Measurements from ENCODE around the gene CBLN2. TPM values are rescaled to one million over a fixed set of nuclear protein-coding genes. Genes with fewer than 3 reads are reported as not detected.

The CBLN2 gene
- total RNA-seq, 1 experiment from 2014 or later, result not detected

DNA sequence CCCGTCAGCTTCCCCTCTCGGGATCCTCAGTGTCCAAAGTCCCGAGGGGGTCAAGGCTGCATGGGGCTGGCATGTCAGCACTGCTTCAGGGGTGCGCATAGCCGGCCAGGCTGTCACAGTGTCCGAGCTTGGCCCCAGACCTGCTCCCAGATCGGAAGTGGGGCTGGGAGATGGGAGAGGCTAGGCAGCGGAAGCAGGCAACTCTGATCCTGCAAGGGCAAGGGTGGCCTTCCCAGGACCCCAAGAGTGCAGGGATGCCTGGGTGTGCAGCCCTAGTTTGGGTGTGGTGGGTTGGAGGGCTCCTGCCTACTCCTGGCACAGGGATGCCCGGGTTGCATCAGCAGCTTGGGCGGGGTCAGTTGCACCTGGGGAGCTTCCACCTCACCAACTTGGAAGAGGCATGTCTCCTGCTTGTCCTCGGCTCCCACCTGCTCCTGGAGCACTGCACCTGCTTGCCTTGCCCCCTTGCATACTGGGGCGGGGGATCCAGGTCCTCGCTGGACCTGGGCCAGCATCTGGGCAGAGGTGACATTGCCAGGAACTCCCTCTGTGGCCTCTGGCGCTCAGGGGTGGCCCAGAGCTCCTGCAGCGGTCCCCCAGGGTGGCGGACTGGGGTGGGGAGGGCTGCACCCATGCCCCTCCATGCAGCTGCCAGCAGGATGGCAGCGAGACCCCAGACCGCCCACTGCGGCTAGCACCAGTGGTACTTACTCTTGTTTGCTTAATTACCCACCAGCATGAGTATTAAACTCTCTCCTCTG lies 41.3 kb downstream of the CBLN2 start:
- H3K9me3 ChIP-seq, result no peaks in the 10 kb centered on the region
- Mint-ChIP-seq H3K36me3 (ENCODE audit: insufficient read depth, unreplicated experiment) (no peaks in the 10 kb centered on the region), H3K4me1 (ENCODE audit: low read depth, unreplicated experiment) (no peaks in the 10 kb centered on the region), H3K4me3 (ENCODE audit: unreplicated experiment) (no peak overlapping the region), H3K27ac (ENCODE audit: unreplicated experiment) (no peak overlapping the region), H3K9me3 (ENCODE audit: unreplicated experiment) (no peaks in the 10 kb centered on the region), H3K27me3 (ENCODE audit: insufficient read depth, unreplicated experiment) (no peaks in the 10 kb centered on the region)
- CTCF ChIA-PET, result no interaction called here
- intact Hi-C loops (cut with micrococcal nuclease; ENCODE audit: unreplicated experiment), result no loop called here
- no peaks in the 10 kb centered on the region for H3K27me3 ChIP-seq (replicated peaks; ENCODE audit: control insufficient read depth, insufficient read depth, low read length)
- POLR2A ChIA-PET, result no interaction called here
- H3K36me3 ChIP-seq (ENCODE audit: control insufficient read depth, insufficient read depth, low read length), result no peaks in the 10 kb centered on the region
- DNase-seq, result no peak
- H3K4me3 ChIP-seq (ENCODE audit: low read depth, low read length), result no peak overlapping the region
- no peaks in the 10 kb centered on the region for H3K4me1 ChIP-seq
- BruUV-seq (replicated peaks), result no TSS peak
- TF ChIP-seq, protein P1, sequence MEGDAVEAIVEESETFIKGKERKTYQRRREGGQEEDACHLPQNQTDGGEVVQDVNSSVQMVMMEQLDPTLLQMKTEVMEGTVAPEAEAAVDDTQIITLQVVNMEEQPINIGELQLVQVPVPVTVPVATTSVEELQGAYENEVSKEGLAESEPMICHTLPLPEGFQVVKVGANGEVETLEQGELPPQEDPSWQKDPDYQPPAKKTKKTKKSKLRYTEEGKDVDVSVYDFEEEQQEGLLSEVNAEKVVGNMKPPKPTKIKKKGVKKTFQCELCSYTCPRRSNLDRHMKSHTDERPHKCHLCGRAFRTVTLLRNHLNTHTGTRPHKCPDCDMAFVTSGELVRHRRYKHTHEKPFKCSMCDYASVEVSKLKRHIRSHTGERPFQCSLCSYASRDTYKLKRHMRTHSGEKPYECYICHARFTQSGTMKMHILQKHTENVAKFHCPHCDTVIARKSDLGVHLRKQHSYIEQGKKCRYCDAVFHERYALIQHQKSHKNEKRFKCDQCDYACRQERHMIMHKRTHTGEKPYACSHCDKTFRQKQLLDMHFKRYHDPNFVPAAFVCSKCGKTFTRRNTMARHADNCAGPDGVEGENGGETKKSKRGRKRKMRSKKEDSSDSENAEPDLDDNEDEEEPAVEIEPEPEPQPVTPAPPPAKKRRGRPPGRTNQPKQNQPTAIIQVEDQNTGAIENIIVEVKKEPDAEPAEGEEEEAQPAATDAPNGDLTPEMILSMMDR (IDR thresholded peaks at IDR 0.05; ENCODE audit: insufficient read depth in 1 of 2, low read depth in 1 of 2, low read length in 1 of 2, severe bottlenecking in 1 of 2, unreplicated experiment in 1 of 2), result no peak

DNA sequence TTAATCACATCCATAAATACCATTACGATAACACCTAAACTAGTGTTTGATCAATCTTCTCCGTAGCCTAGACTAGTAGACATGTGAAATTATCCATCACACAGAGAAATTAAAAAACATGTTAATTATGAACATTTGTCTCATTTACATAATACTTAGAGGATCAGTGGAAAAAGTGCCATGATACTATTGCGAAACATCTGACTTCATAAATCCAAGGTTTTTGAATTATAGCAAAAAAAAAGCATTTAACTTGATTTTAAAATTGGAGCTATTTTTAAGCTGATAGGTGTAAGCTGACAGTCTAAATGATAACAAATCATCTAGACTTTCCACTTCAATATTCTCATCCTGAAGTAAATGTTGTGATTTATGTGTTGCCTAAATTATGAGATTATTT lies 51.6 kb downstream of the CBLN2 start:
- no peak overlapping the region for H3K27ac Mint-ChIP-seq (ENCODE audit: unreplicated experiment)
- no peak for DNase-seq
- intact Hi-C loops (cut with micrococcal nuclease; ENCODE audit: unreplicated experiment), result no loop called here
- no peaks in the 10 kb centered on the region for H3K9me3 ChIP-seq
- H3K27me3 ChIP-seq (replicated peaks; ENCODE audit: control insufficient read depth, insufficient read depth, low read length), result no peaks in the 10 kb centered on the region
- H3K4me3 Mint-ChIP-seq (ENCODE audit: unreplicated experiment), result no peak overlapping the region
- TF ChIP-seq, protein P1 (IDR thresholded peaks at IDR 0.05; ENCODE audit: insufficient read depth in 1 of 2, low read depth in 1 of 2, low read length in 1 of 2, severe bottlenecking in 1 of 2, unreplicated experiment in 1 of 2), result no peak
- H3K4me1 Mint-ChIP-seq (ENCODE audit: low read depth, unreplicated experiment), result no peaks in the 10 kb centered on the region
- H3K9me3 Mint-ChIP-seq (ENCODE audit: unreplicated experiment), result no peaks in the 10 kb centered on the region
- CTCF ChIA-PET, result no interaction called here
- H3K27me3 Mint-ChIP-seq (ENCODE audit: insufficient read depth, unreplicated experiment), result no peaks in the 10 kb centered on the region
- H3K4me3 ChIP-seq (ENCODE audit: low read depth, low read length), result no peak overlapping the region
- POLR2A ChIA-PET, result no interaction called here
- no peaks in the 10 kb centered on the region for H3K36me3 ChIP-seq (ENCODE audit: control insufficient read depth, insufficient read depth, low read length)
- H3K4me1 ChIP-seq, result no peaks in the 10 kb centered on the region
- no peaks in the 10 kb centered on the region for H3K36me3 Mint-ChIP-seq (ENCODE audit: insufficient read depth, unreplicated experiment)
- BruUV-seq (replicated peaks), result no TSS peak

All from Caco-2 (cell line).